K562 (cell line): Measurements from ENCODE around the gene CUX1. TPM values are rescaled to one million over a fixed set of nuclear protein-coding genes. Genes with fewer than 3 reads are reported as not detected.

Source experiments
- ATAC-seq: fragments of 200-7000 bp; cut with Tn5 transposase; 3 replicates; pipeline ENCODE4 v1.9.1; 2020; ENCODE audit warnings: moderate library complexity
- BruUV-seq: library from RNA; stranded (reverse); fragments of 400-500 nt; replicated peaks from 2 replicates; lab custom pipeline; 2021; lab: Mats Ljungman, UMichigan
- CTCF ChIA-PET: fragments of 300-600 bp; formaldehyde crosslinking; extraction: SDS; loops from one replicate; lab custom pipeline; 2021; ENCODE audit warnings: low intra/inter-chr PET ratio; lab: Yijun Ruan, JAX
- POLR2A ChIA-PET: fragments of 300-600, 350-650 bp; sonication (Branson Sonifier 250); formaldehyde crosslinking; extraction: SDS; loops from one replicate; lab custom pipeline; 2021; ENCODE audit warnings: antibody characterized with exemption, inconsistent platforms; lab: Yijun Ruan, JAX
- DNase-seq, 4 experiments: peaks; one replicate each; pipeline versions ENCODE4 v3.0.0 to v3.0.0-alpha.2; 2011 to 2018; ENCODE audit warnings: low spot score in 3 of 4, mixed read lengths in 3 of 4; ENCODE audit errors: extremely low read depth in 1 of 4
- FAIRE-seq: peaks from 2 replicates; lab custom pipeline; 2011; peaks lifted over from hg19 to GRCh38; lab: Jason Lieb, UNC
- H2AFZ ChIP-seq: 2 replicates; pipeline ENCODE4 v1.6.0; 2011; ENCODE audit warnings: low read depth, low read length, control low read depth, inconsistent platforms
- H3K27ac ChIP-seq: fragments of 200-600 bp; 3 replicates; pipeline ENCODE4 v1.8.0; 2011; ENCODE audit warnings: low read depth, mild to moderate bottlenecking, control low read depth, inconsistent platforms, low read length, moderate library complexity, mixed read lengths; ENCODE audit errors: extremely low read depth
- H3K27me3 ChIP-seq, 2 experiments: fragments of 300-600 bp in 1 of 2; 2 replicates in 1 of 2; 3 replicates in 1 of 2; pipeline versions ENCODE4 v1.6.0 to v1.8.0; 2011; ENCODE audit warnings: inconsistent platforms in 2 of 2, low read length in 2 of 2, mild to moderate bottlenecking in 1 of 2, mixed read lengths in 1 of 2, moderate library complexity in 1 of 2; ENCODE audit not compliant: control insufficient read depth in 2 of 2, insufficient read depth in 2 of 2
- H3K36me3 ChIP-seq: fragments of 300-600 bp; 3 replicates; pipeline ENCODE4 v1.8.0; 2011; ENCODE audit warnings: mild to moderate bottlenecking, low read length, inconsistent platforms; ENCODE audit not compliant: control insufficient read depth, insufficient read depth
- H3K4me1 ChIP-seq, 2 experiments: fragments of 200-600 bp in 1 of 2; replicated peaks in 1 of 2; 2 replicates in 1 of 2; 3 replicates in 1 of 2; pipeline versions ENCODE4 v1.5.1 to v1.8.0; 2011; ENCODE audit warnings: inconsistent platforms in 2 of 2, low read length in 2 of 2, mild to moderate bottlenecking in 1 of 2, mixed read lengths in 1 of 2, moderate library complexity in 1 of 2; ENCODE audit not compliant: control insufficient read depth in 2 of 2, insufficient read depth in 2 of 2
- H3K4me2 ChIP-seq: 2 replicates; pipeline ENCODE4 v1.6.1; 2011; ENCODE audit warnings: low read length, control low read depth, inconsistent platforms, mixed read lengths; ENCODE audit not compliant: insufficient read depth
- H3K4me3 ChIP-seq: fragments of 200-600 bp; sonication (generic), shearing (Covaris generic); 2 replicates; pipeline ENCODE4 v1.5.1; 2016; ENCODE audit warnings: control low read depth, inconsistent platforms
- H3K79me2 ChIP-seq: fragments of 200-600 bp; 3 replicates; pipeline ENCODE4 v1.8.0; 2011; ENCODE audit warnings: low read length, inconsistent platforms; ENCODE audit not compliant: control insufficient read depth, insufficient read depth
- H3K9ac ChIP-seq, 2 experiments: 2 replicates each; pipeline versions ENCODE4 v1.6.0 to v1.6.1; 2011; ENCODE audit warnings: low read depth in 2 of 2, low read length in 2 of 2, control low read depth in 1 of 2, inconsistent platforms in 1 of 2, mild to moderate bottlenecking in 1 of 2, mixed read lengths in 1 of 2; ENCODE audit not compliant: insufficient read depth in 1 of 2
- H3K9me1 ChIP-seq: one replicate; pipeline ENCODE4 v1.6.0; 2011; ENCODE audit warnings: inconsistent platforms, mild to moderate bottlenecking, low read length, moderate library complexity; ENCODE audit not compliant: control insufficient read depth, insufficient read depth
- H3K9me3 ChIP-seq: replicated peaks from 2 replicates; pipeline ENCODE4 v1.5.1; 2011; ENCODE audit warnings: low read depth, low read length, inconsistent platforms; ENCODE audit not compliant: control insufficient read depth, insufficient read depth
- H4K20me1 ChIP-seq: replicated peaks from 2 replicates; pipeline ENCODE4 v1.6.1; 2011; ENCODE audit warnings: low read length, inconsistent platforms, mixed read lengths; ENCODE audit not compliant: control insufficient read depth, insufficient read depth
- BRCA1 ChIP-seq, 2 experiments: fragments of 450-650 bp in 1 of 2; sonication (generic) in 1 of 2; formaldehyde crosslinking in 1 of 2; IDR thresholded peaks; 2 replicates each; pipeline versions ENCODE4 v1.5.0 to v1.6.1; 2017 to 2020; ENCODE audit warnings: mild to moderate bottlenecking in 1 of 2, missing genetic modification reagents in 1 of 2
- GTF2A2 ChIP-seq: IDR thresholded peaks from 2 replicates; pipeline ENCODE4 v1.6.1; 2016; ENCODE audit warnings: mild to moderate bottlenecking, missing genetic modification characterization, missing compliant biosample characterization
- RB1 ChIP-seq: fragments of 450-650 bp; IDR thresholded peaks from 2 replicates; pipeline ENCODE4 v1.6.1; 2017; ENCODE audit warnings: low read depth, mild to moderate bottlenecking
- RBM17 ChIP-seq: fragments of 200-400 bp; formaldehyde crosslinking; IDR thresholded peaks from 2 replicates; pipeline ENCODE4 v1.6.1; 2017; ENCODE audit warnings: low read depth, mild to moderate bottlenecking, low read length, borderline replicate concordance
- ZBTB5 ChIP-seq: fragments of 450-650 bp; IDR thresholded peaks from 2 replicates; pipeline ENCODE4 v1.6.1; 2017; ENCODE audit warnings: antibody characterized with exemption
- ZNF143 ChIP-seq: sonication (generic); formaldehyde crosslinking; IDR thresholded peaks from 2 replicates; pipeline ENCODE4 v1.9.0; 2022; ENCODE audit warnings: mild to moderate bottlenecking, missing genetic modification reagents
- ZNF431 ChIP-seq: sonication (generic); formaldehyde crosslinking; IDR thresholded peaks from 2 replicates; pipeline ENCODE4 v1.8.0; 2022; ENCODE audit warnings: mild to moderate bottlenecking, missing genetic modification reagents
- ZNF699 ChIP-seq: fragments of 250-450 bp; sonication (Bioruptor Pico); IDR thresholded peaks from 2 replicates; pipeline ENCODE4 v1.8.0; 2021; ENCODE audit warnings: mild to moderate bottlenecking, moderate library complexity; ENCODE audit not compliant: insufficient replicate concordance
- WGBS: fragments of 100-300 bp; shearing (Covaris generic); methylation state at CpG from one replicate; pipeline ENCODE4 v1.1.6; 2016; ENCODE audit warnings: low coverage, mixed read lengths; ENCODE audit not compliant: insufficient coverage; ENCODE audit errors: missing lambda C conversion rate; 5-methylcytosine and 5-hydroxymethylcytosine counted together
- in situ Hi-C: fragments of 300-500 bp; cut with MboI; formaldehyde crosslinking; loops from 4 replicates; pipeline ENCODE4 v1.15.0; 2018; ENCODE audit warnings: inconsistent platforms, mixed read lengths
- intact Hi-C: fragments of 100-400 bp; cut with micrococcal nuclease; formaldehyde crosslinking; loops from 2 replicates; pipeline ENCODE4 v1.14.2; 2022
- polyA plus RNA-seq, 8 experiments: library from polyadenylated mRNA; depleted of rRNA in 4 of 8; stranded (reverse) in 5 of 8; unstranded in 3 of 8; fragments of >200 nt; fragmentation: Nextera tagmentation in 2 of 8; fragmentation: Illumina TruSeq in 1 of 8; extraction: Ambion mirVana in 2 of 8; extraction: Trizol in 1 of 8; gene quantifications; 2 replicates each; pipeline versions ENCODE4 v1.2.1 to v1.2.3, GENCODE V29; 2011 to 2014; ENCODE audit warnings: inconsistent platforms in 1 of 8, missing spikeins in 1 of 8
- total RNA-seq, 7 experiments: library from RNA; depleted of rRNA in 6 of 7; stranded (reverse); fragments of >200 nt in 6 of 7; fragmentation: Illumina TruSeq in 2 of 7; extraction: Trizol in 2 of 7; gene quantifications; 2 replicates each; pipeline versions ENCODE4 v1.2.1 to v1.2.3, GENCODE V29; 2011 to 2021; ENCODE audit warnings: low replicate concordance in 1 of 7

The CUX1 gene
- total and polyA plus RNA-seq, 9 of the 15 experiments (the other 6 are each of a cell fraction or from before 2014, with no cell fraction given) = 3.6 to 55.3 (median 25.2) TPM

DNA sequence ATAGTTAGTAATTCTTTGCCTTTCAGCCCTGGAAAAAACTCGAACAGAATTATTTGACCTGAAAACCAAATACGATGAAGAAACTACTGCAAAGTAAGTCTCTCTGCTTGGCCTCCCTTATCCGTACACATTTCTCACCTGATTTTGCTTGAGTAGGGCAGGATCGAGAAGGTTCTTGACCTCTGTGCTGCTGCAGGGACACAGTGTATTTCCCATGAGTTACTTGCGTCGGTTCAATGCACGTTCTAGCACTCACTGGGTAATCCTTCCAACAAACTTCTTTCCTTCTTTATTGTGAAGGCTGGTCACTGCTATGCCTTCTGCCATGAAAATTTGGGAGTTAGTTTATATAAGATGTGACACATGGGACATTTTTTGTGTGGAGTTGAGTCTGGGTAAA, 297.8 kb downstream of the CUX1 start:
- intact Hi-C loops (no loop called here), in situ Hi-C loops (no loop called here)
- WGBS = 79% methylated on average over 7 of the region's 7 CpGs
- no peak for ATAC-seq
- H3K36me3 ChIP-seq = peaks cover 54% of the 10 kb centered on the region
- no peaks in the 10 kb centered on the region for H3K9me3 ChIP-seq
- FAIRE-seq = no peak
- no peak overlapping the region for H3K27ac ChIP-seq
- no peak overlapping the region for H2AFZ ChIP-seq
- DNase-seq = no peak
- BruUV-seq = no TSS peak
- TF ChIP-seq ZNF699 (CRISPR knock-in tag) = no peak
- TF ChIP-seq RB1 = no peak
- no peak for TF ChIP-seq GTF2A2 (tag)
- TF ChIP-seq ZNF143 (CRISPR knock-in tag) = no peak
- no peak for TF ChIP-seq BRCA1 (IDR thresholded peaks at IDR 0.05)
- TF ChIP-seq BRCA1 (CRISPR knock-in tag; IDR thresholded peaks at IDR 0.05) = no peak
- TF ChIP-seq ZBTB5 = no peak
- TF ChIP-seq RBM17 = no peak
- TF ChIP-seq ZNF431 = no peak
- POLR2A ChIA-PET = no interaction called here
- no peak overlapping the region for H3K4me3 ChIP-seq
- no peaks in the 10 kb centered on the region for H4K20me1 ChIP-seq
- no peaks in the 10 kb centered on the region for H3K79me2 ChIP-seq
- peaks cover 0 to 7% of the 10 kb centered on the region in 2 experiments; a peak in 1 of 5 replicates for H3K4me1 ChIP-seq
- H3K27me3 ChIP-seq = no peaks in the 10 kb centered on the region
- H3K9ac ChIP-seq = no peak overlapping the region
- CTCF ChIA-PET = no interaction called here
- H3K4me2 ChIP-seq = no peak overlapping the region
- no peaks in the 10 kb centered on the region for H3K9me1 ChIP-seq
